Muscle of arm (tissue), 12 donors: ENCODE results near the gene TAS2R13. TPM values are rescaled to one million over a fixed set of nuclear protein-coding genes. Genes with fewer than 3 reads are reported as not detected.

Source experiments
- DNase-seq: peaks from one replicate; pipeline ENCODE4 v3.0.0-alpha.2; 2013
- polyA plus RNA-seq, 12 donors: library from polyadenylated mRNA; unstranded; fragments of 120-200 nt; gene quantifications; one replicate each; pipeline ENCODE4 v1.2.1, GENCODE V29; 2013; ENCODE audit not compliant: insufficient read length in 12 of 12

TAS2R13 gene
- polyA plus RNA-seq, 12 donors = 0.11 to 0.22 (median 0.21) TPM; not detected in 9

DNA sequence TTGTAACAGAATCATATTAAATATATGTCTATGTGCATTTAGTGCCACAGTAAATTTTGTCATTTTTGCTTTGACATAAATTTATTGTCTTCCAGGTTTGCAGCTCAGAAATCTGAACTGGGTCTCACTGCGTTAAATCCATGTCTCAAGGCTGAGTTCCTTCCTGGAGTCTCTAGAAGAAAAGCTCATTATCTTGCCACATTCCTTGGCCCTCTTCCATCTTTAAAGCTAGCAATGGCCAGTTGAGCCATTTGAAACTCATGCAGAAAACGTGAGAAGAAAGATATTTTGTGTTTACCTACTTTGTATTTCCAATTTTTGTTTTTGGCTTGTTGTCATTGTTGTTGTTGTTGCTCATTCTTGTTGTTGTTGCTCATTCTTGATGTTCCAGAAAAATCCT lies 36.0 kb downstream of the TAS2R13 start:
- DNase-seq = no peak

DNA sequence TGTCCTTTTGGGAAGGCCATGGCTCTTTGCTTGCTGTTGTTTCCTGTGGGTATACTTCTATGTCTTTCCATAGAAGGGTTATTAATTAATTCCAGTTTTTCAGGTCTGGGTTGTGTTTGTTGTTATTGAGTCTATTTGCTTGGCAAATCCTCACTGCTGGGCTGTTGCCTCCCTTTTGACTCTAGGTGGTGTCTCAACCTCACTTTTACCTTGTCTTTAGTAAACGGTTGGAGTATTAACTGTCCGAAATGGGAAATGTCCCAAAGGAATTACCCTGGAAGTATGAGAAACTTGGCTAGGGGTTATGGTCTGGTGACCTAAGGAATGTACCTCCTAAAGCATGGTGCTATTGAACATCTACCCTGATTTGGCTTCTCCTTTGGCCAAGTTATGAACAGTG lies 42.0 kb downstream of the TAS2R13 start:
- DNase-seq = no peak

DNA sequence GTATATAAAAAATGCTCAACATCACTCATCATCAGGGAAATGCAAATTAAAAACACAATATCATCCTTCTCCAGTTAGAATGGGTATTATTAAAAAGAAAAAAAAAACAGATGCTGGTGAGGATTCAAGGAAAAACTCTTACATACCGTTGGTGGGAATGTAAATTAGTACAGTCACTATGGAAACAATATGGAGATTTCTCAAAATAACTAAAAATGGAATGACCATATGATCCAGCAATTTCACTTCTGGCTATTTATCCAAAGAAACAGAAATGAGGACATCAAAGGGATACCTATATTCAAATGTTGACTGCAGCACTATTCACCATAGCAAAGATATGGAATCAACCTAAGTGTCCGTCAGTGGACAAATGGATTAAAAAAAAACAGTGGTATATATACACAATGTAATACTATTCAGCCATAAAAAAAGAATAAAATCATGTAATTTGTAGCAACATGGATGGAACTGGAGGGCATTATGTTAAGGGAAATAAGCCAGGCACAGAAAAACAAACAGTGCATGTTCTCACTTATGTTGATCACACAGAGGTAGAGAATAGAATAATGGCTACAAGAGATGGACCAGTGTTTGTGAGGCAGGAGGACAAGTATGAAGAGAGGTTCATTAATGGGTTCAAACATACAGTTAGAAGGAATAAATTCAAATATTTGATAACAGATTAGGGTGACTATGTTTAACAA lies 45.7 kb downstream of the TAS2R13 start:
- DNase-seq = no peak

DNA sequence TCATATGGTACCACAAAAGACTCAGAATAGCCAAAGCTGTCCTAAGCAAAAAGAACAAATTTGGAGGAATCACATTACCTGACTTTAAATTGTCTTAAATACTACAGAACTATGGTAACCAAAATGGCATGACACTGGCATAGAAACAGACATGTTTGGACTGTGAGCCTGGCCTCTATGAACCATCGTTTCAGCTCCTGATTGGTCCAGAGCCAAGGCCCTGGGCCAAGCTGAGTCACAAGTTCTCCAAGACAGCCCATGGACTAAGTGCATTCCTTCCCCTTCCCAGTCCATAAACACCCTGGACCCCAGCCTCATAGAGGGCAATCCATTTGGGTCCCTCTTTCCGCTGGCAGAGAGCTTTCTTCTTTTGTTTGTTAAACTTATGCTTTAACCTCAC lies 48.0 kb downstream of the TAS2R13 start:
- DNase-seq = no peak

Other genes with a start within 250 kb of the TAS2R13 start
- under 1 TPM in 5 of 12 donors, not detected in 7; 0.08 to 0.65 (median 0.23) TPM for gene STYK1, start 235.5 kb downstream of the TAS2R13 start, polyA plus RNA-seq
- 1,000 to 10,000 TPM in 3 of 12 donors, 100 to 1,000 TPM in 9; 554 to 1,254 (median 766) TPM for gene YBX3, start 186.2 kb downstream of the TAS2R13 start, polyA plus RNA-seq
- not detected for gene TAS2R7, start 106.9 kb downstream of the TAS2R13 start, polyA plus RNA-seq
- gene TAS2R8, start 102.3 kb downstream of the TAS2R13 start, polyA plus RNA-seq = not detected
- not detected for gene TAS2R9, start 99.4 kb downstream of the TAS2R13 start, polyA plus RNA-seq
- 1 to 10 TPM in 6 of 12 donors, under 1 TPM in 4, not detected in 2; 0.26 to 2.0 (median 1.1) TPM for gene TAS2R10, start 83.2 kb downstream of the TAS2R13 start, polyA plus RNA-seq
- 1 to 10 TPM in 10 of 12 donors, not detected in 2; 2.3 to 9.4 (median 4.3) TPM for gene PRR4, start 60.1 kb downstream of the TAS2R13 start, polyA plus RNA-seq
- gene PRH1, start 25.3 kb downstream of the TAS2R13 start, polyA plus RNA-seq = 10 to 100 TPM in 3 of 12 donors, 1 to 10 TPM in 7, not detected in 2; 4.9 to 16.0 (median 8.6) TPM
- gene PRH2, start 19.7 kb upstream of the TAS2R13 start, polyA plus RNA-seq = under 1 TPM in 3 of 12 donors, not detected in 9; 0.26 to 0.45 (median 0.37) TPM
- gene TAS2R14, start 29.7 kb upstream of the TAS2R13 start, polyA plus RNA-seq = 1 to 10 TPM in 10 of 12 donors, not detected in 2; 1.8 to 6.2 (median 3.3) TPM
- under 1 TPM in 1 of 12 donors, not detected in 11; 0.19 TPM for gene TAS2R50, start 77.3 kb upstream of the TAS2R13 start, polyA plus RNA-seq
- 1 to 10 TPM in 6 of 12 donors, under 1 TPM in 4, not detected in 2; 0.54 to 3.7 (median 1.6) TPM for gene TAS2R20, start 88.7 kb upstream of the TAS2R13 start, polyA plus RNA-seq
- 1 to 10 TPM in 8 of 12 donors, under 1 TPM in 2, not detected in 2; 0.50 to 3.4 (median 1.3) TPM for gene TAS2R19, start 113.1 kb upstream of the TAS2R13 start, polyA plus RNA-seq
- gene TAS2R31, start 121.8 kb upstream of the TAS2R13 start, polyA plus RNA-seq = 1 to 10 TPM in 5 of 12 donors, under 1 TPM in 5, not detected in 2; 0.63 to 2.3 (median 1.0) TPM
- under 1 TPM in 2 of 12 donors, not detected in 10; 0.24 to 0.28 TPM for gene TAS2R46, start 152.7 kb upstream of the TAS2R13 start, polyA plus RNA-seq
- gene TAS2R43, start 182.8 kb upstream of the TAS2R13 start, polyA plus RNA-seq = under 1 TPM in 7 of 12 donors, not detected in 5; 0.18 to 0.39 (median 0.21) TPM
- gene TAS2R30, start 225.1 kb upstream of the TAS2R13 start, polyA plus RNA-seq = under 1 TPM in 5 of 12 donors, not detected in 7; 0.10 to 0.33 (median 0.23) TPM